Forelimb muscle (tissue), 1 donor: ENCODE measurements around the gene TGFBI. TPM values are rescaled to one million over a fixed set of nuclear protein-coding genes. Genes with fewer than 3 reads are reported as not detected.
A peak's percentile ranks its signal among the peaks of the same experiment; 100 is the strongest.

Experiments
- DNase-seq: peaks from one replicate; pipeline ENCODE4 v3.0.0-alpha.2; 2013; ENCODE audit warnings: low read depth
- polyA plus RNA-seq: library from polyadenylated mRNA; unstranded; fragments of 120-200 nt; gene quantifications from one replicate; pipeline ENCODE4 v1.2.1, GENCODE V29; 2013; ENCODE audit not compliant: insufficient read length

The TGFBI gene
- 161 TPM for polyA plus RNA-seq

DNA sequence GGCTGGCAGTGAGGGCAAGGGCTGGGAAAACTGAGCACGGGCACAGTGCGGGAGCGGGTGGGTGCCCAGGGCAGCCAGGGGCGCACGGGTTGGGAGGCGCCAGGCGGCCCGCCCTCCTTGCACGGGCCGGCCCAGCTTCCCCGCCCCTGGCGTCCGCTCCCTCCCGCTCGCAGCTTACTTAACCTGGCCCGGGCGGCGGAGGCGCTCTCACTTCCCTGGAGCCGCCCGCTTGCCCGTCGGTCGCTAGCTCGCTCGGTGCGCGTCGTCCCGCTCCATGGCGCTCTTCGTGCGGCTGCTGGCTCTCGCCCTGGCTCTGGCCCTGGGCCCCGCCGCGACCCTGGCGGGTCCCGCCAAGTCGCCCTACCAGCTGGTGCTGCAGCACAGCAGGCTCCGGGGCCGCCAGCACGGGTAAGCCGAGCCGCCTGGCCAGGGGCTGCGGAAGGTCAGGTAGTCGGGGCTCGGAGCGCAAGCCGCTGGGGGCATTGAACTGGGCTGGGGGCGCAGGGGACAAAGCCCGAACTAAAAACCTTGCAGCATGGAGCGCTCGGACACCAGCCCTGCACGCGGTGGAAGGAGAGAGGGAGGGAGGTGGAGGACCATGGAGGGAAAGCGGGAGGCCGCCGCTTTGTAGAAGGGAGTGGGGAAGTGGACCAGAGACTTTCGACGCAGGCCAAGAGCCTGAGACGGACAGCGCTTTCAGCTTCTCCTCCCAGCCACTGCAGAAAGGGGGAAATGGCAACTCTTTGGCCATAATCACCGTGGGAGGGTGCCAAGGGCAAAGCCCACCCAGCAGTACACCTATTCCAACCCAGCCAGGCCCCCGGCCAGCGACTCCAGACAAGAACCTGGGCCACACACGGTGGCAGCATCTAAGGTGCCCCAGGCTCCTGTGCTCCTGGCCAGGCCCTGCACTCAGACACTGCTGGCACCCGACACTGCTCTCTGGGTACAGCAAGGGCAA, at the start of gene TGFBI:
TSS of gene TGFBI (plus strand) at position 207 of the 961 bp plus-strand sequence. CDS start at position 275, 68 bp downstream.
- no peak for DNase-seq

GRCh38 chr5:135978993-135979392, 49.8 kb upstream of the TGFBI start:
- no peak for DNase-seq

DNA sequence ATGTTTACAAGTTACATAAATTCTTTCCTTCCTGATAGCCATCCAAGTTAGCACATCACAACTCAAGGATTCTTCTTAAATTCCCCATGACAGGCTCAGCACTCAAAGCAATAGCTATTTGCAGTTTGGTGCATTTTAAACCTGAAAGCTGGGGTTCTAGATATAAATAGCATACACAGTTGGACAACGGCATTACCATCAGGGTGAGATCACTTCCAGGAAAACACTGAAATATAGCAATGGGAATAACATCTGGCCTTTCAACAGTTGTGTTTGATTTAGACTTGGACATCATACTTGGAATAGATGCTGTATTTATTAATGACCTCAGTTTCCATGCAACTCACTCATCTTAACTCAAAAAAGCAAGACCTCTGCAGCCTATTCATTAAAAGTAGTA, 49.3 kb upstream of the TGFBI start:
- DNase-seq: peak; percentile 97

GRCh38 chr5:135980620-135981019, 48.2 kb upstream of the TGFBI start:
- no peak for DNase-seq

DNA sequence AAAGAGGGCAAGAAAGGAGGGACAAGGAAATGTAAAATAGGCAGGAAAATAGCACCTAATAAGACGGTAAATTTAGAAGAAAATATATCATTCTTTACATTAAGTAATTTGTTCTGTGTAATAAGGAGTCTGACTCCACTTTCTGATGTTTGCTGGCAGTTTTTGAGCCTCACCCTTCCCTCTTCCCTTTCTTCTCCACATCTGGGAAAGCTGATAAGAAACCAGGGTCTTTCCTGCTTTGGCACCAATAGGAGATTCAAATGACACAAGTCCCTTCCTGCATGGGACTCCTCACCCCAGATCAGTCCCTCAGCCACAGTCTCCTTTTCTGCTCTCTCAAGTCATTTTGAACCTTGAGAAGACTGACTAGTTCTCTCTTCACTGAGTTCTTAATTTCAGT, 42.8 kb upstream of the TGFBI start:
- DNase-seq: no peak

GRCh38 chr5:135986401-135986800, 42.4 kb upstream of the TGFBI start:
- DNase-seq: no peak

GRCh38 chr5:135986891-135987401, 41.8 kb upstream of the TGFBI start:
- no peak for DNase-seq

DNA sequence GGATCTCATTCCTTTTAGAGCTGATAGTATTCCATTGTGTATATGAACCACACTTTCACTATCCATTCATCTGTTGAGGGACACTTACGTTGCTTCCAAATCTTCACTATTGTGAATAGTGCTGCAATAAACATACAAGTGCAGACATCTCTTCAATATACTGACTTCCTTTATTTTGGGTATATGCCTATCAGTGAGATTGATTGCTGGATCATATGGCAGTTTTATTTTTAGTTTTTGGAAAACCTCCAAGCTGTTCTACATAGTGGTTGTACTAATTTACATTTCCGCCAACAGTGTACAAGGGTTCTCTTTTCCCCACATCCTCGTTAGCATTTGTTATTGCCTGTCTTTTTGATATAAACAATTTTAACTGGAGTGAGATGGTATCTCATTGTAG, 40.2 kb upstream of the TGFBI start:
- DNase-seq: no peak

- no peak for DNase-seq
Measured at GRCh38 chr5:135989686-135990085, 39.1 kb upstream of the TGFBI start.

DNA sequence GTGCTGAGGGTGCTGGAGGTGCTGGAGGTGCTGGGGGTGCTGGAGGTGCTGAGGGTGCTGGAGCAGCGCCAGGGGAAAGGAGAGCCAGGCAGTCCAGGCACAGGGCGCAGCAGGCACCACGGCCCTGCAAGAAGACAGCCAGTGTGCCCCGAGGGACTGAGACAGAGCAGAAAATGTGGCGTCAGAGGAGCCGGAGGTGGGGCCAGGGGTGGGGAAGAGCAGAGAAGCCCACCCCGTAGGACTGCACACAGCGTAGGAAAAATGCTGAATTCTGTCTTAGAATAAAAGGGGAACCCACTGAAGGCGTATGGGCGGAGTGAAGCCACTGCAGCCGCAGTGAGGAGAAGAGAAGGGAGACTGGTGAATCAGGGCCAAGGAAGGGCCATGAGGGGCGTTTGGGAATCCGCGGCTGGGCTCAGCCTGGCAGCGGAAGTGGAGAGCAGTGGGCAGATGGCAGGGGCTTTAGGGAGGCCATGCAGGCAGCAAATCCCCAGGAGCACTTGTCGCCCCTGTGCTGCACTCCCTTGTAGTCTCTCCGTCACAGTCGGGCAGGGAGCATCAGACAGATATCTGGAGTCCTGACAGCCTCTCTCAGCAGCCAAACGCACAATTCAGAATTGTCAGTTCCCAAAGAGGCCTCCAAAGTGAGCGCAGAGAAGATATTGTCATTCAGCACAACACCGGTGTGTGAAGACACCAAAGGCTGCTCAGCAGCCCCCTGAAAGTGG, 38.1 kb upstream of the TGFBI start:
- DNase-seq: no peak

DNA sequence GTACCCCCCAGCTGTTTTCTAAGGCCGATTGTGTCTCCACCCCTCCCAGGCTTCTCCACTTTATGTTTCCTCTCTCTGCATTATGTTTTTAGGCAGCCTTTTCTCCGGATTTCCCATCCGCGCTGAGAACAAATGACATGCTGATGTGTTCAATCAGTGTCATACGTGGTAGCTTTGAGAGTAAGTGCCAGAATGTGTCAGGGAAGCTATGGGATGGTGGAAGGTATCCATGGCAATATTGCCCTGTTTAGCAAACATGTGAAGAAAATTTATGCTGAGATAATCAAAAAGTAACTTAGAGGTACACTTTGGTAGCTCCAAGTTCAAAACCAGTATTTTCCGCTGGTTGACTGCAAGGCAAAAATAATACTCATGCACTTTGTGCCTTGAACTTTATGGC, 37.4 kb upstream of the TGFBI start:
- DNase-seq: no peak

DNA sequence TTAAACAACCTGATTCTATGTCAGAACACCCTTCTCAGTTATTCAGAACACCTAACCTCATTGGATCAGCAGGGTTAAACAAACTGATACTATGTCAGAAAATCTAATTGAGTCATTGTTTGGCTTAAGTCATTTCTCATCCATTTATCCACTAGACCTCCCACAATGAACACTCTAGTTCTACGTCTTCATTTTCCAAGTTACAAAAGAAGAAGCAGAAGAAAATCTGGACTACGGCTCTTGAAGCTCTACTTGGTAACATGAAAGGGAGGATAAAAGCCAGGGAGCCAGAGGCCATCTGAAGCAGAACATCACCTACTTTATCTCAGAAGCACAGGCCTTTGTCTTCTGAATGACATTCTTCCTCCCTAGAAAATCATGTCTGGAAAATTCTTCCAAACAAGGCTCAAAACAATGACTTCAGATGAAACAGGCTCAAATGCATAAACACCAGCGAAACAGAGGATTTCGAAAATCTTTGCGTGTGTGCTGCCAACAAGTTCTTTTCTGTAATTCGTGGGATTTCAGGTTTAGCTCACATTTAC, 35.4 kb upstream of the TGFBI start:
- DNase-seq: no peak

GRCh38 chr5:135993880-135994636, 34.7 kb upstream of the TGFBI start:
- DNase-seq: peak; percentile 69

GRCh38 chr5:135995976-135996375, 32.8 kb upstream of the TGFBI start:
- DNase-seq: no peak

- DNase-seq: no peak
Measured at GRCh38 chr5:135996611-135997010, 32.2 kb upstream of the TGFBI start.

DNA sequence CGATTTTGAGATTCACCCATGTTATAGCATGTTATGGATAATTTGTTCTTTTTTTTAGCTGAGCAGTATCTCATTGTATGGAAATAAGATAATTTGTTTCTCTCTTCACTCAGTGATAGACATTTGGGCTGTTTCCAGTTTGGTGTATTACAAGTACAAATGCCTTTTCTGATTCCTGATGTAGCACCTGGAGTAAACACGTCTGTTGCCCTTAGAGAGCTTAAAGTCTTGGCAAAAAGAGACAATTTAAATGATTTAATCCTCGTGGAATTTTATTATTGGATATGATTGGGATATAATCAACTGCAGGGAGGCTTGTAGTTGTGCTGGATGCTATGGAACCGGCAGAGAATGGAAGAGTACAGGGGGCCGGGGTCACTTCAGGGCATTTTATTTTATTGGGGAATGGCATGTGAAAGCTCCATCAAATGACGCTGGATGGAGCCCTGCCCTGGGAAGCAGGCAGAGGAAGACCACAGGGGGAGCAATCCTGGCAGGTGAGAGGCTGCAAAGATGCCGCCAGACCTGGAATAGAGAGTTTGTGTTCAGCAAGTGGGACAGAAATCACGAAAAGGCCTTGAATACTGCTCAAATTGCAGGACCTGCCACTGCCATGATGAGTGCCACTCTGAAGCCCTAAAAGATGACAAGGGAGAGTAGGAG, 31.0 kb upstream of the TGFBI start:
- DNase-seq: no peak

DNA sequence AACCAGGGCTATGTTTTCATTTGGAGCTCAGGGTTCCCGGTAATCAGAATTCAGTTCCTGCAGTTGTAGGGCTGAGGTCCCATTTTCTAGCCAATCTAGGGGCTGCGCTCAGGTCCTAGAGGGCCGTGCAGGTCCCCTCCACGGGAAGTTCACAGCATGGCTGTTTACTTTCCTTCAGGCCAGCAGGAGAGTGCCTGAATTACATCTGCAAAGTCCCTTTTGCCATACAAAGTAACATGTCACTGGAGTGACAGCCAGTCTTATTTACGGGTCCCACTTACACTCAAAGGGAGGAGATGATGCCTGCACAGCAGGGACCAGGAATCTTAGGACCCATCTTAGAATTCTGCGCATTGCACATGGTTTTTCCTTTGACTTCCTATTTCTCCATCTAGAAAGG, 29.9 kb upstream of the TGFBI start:
- no peak for DNase-seq

GRCh38 chr5:135999406-136000139, 29.2 kb upstream of the TGFBI start:
- DNase-seq: no peak

- DNase-seq: no peak
Measured at GRCh38 chr5:136000147-136000546, 28.6 kb upstream of the TGFBI start.

GRCh38 chr5:136000932-136001331, 27.9 kb upstream of the TGFBI start:
- no peak for DNase-seq
